Common myeloid progenitor, CD34-positive (primary cell): ENCODE measurements around the gene NTM.

Source experiments
- CTCF ChIA-PET: fragments of 350-600 bp; sonication (Branson Sonifier 250); formaldehyde crosslinking; loops from one replicate; lab custom pipeline; 2021; ENCODE audit warnings: antibody characterized with exemption; lab: Charles Lee
- POLR2A ChIA-PET: fragments of 350-600 bp; sonication (Branson Sonifier 250); formaldehyde crosslinking; loops from one replicate; lab custom pipeline; 2021; ENCODE audit warnings: antibody characterized with exemption; lab: Charles Lee
- DNase-seq, 3 donors: peaks; one replicate each; pipeline versions ENCODE4 v3.0.0 to v3.0.0-alpha.2; 2013
- H3K27ac ChIP-seq, 2 experiments: 1 replicate in 1 of 2; 2 replicates in 1 of 2; pipeline ENCODE4 v1.7.0; 2013; ENCODE audit warnings: inconsistent platforms in 2 of 2, low read length in 2 of 2, mild to moderate bottlenecking in 2 of 2, low read depth in 1 of 2, moderate library complexity in 1 of 2; ENCODE audit not compliant: severe bottlenecking in 2 of 2, insufficient read depth in 1 of 2, poor library complexity in 1 of 2
- H3K27me3 ChIP-seq, 5 experiments: replicated peaks in 2 of 5; 1 replicate in 3 of 5; 2 replicates in 2 of 5; pipeline versions ENCODE4 v1.6.1 to v1.7.0; 2013; ENCODE audit warnings: low read length in 4 of 5, mild to moderate bottlenecking in 2 of 5, moderate library complexity in 2 of 5, inconsistent platforms in 1 of 5; ENCODE audit not compliant: insufficient read depth in 5 of 5, control insufficient read depth in 4 of 5
- H3K36me3 ChIP-seq, 4 experiments: 1 replicate in 2 of 4; 2 replicates in 2 of 4; pipeline versions ENCODE4 v1.6.1 to v1.7.0; 2013; ENCODE audit warnings: low read length in 3 of 4, control low read depth in 1 of 4, mild to moderate bottlenecking in 1 of 4; ENCODE audit not compliant: control insufficient read depth in 4 of 4, insufficient read depth in 4 of 4
- H3K4me1 ChIP-seq, 4 experiments: 1 replicate in 3 of 4; 2 replicates in 1 of 4; pipeline versions ENCODE4 v1.6.1 to v1.7.1; 2013; ENCODE audit warnings: low read length in 3 of 4, mild to moderate bottlenecking in 3 of 4, control low read depth in 1 of 4, inconsistent platforms in 1 of 4, moderate library complexity in 1 of 4; ENCODE audit not compliant: control insufficient read depth in 4 of 4, insufficient read depth in 4 of 4; ENCODE audit errors: control extremely low read depth in 1 of 4
- H3K4me3 ChIP-seq, 7 experiments: 1 replicate in 4 of 7; 2 replicates in 3 of 7; pipeline versions ENCODE4 v1.5.1 to v1.7.0; 2013; ENCODE audit warnings: mild to moderate bottlenecking in 7 of 7, low read length in 6 of 7, moderate library complexity in 6 of 7, inconsistent platforms in 2 of 7, low read depth in 2 of 7, control low read depth in 1 of 7; ENCODE audit not compliant: insufficient read depth in 4 of 7, control insufficient read depth in 1 of 7; ENCODE audit errors: extremely low read depth in 1 of 7
- H3K9me3 ChIP-seq, 5 experiments: 1 replicate in 4 of 5; 2 replicates in 1 of 5; pipeline versions ENCODE4 v1.6.1 to v1.7.1; 2013; ENCODE audit warnings: low read length in 4 of 5, mild to moderate bottlenecking in 2 of 5, inconsistent platforms in 1 of 5, low read depth in 1 of 5, moderate library complexity in 1 of 5; ENCODE audit not compliant: control insufficient read depth in 4 of 5, insufficient read depth in 2 of 5; ENCODE audit errors: control extremely low read depth in 1 of 5
- WGBS: methylation state at CpG from one replicate; pipeline ENCODE4 v1.1.5; 2013; ENCODE audit not compliant: insufficient coverage; 5-methylcytosine and 5-hydroxymethylcytosine counted together

Gene NTM

GRCh38 chr11:131840545-131840944, 470.1 kb downstream of the NTM start:
- DNase-seq = no peak
- H3K27ac ChIP-seq = no peak overlapping the region
- H3K9me3 ChIP-seq = no peaks in the 10 kb centered on the region
- H3K27me3 ChIP-seq = no peaks in the 10 kb centered on the region
- H3K36me3 ChIP-seq = no peaks in the 10 kb centered on the region
- no peak overlapping the region for H3K4me3 ChIP-seq
- POLR2A ChIA-PET = no interaction called here
- CTCF ChIA-PET = interaction anchor here (1.3 to 1.7 kb wide), 2 partner anchors 8 to 10 kb away, joined by 3 to 4 read pairs; no protein-coding TSS in a partner anchor
- WGBS = 38% methylated on average over 3 of the region's 3 CpGs
- peaks cover 0 to 15% (median 12%) of the 10 kb centered on the region in 4 experiments for H3K4me1 ChIP-seq

GRCh38 chr11:131841028-131841427, 470.6 kb downstream of the NTM start:
- H3K4me3 ChIP-seq = no peak overlapping the region

GRCh38 chr11:131841925-131842635, 471.7 kb downstream of the NTM start:
- Histone ChIP-seq H3K4me3 (no peak overlapping the region), H3K4me1 (peaks cover 0 to 15% (median 12%) of the 10 kb centered on the region in 4 experiments), H3K9me3 (no peaks in the 10 kb centered on the region), H3K36me3 (no peaks in the 10 kb centered on the region), H3K27ac (peak overlapping the region in 1 of 2 experiments; percentile 36), H3K27me3 (no peaks in the 10 kb centered on the region)
- 78% methylated on average over 8 of the region's 11 CpGs for WGBS
- POLR2A ChIA-PET = no interaction called here
- peak in 2 of 3 donors; percentile 21 to 34 for DNase-seq
- CTCF ChIA-PET = interaction anchor here (1.3 to 1.5 kb wide), 2 partner anchors 9 to 21 kb away, joined by 3 read pairs; no protein-coding TSS in a partner anchor

More at GRCh38 chr11:131841028-131841427, 470.6 kb downstream of the NTM start:
- H3K27me3 ChIP-seq = no peaks in the 10 kb centered on the region
- POLR2A ChIA-PET = no interaction called here
- peak; percentile 68 to 93 (median 91) for DNase-seq
- H3K9me3 ChIP-seq = no peaks in the 10 kb centered on the region
- H3K27ac ChIP-seq = peak overlapping the region; percentile 36 to 49
- WGBS = no CpG with 5 or more reads among the region's 1 CpG
- H3K36me3 ChIP-seq = no peaks in the 10 kb centered on the region
- CTCF ChIA-PET = interaction anchor here (1.3 to 1.7 kb wide), 2 partner anchors 8 to 10 kb away, joined by 3 to 4 read pairs; no protein-coding TSS in a partner anchor
- H3K4me1 ChIP-seq = peaks cover 0 to 15% (median 12%) of the 10 kb centered on the region in 4 experiments

- no peaks in the 10 kb centered on the region for H3K9me3 ChIP-seq
- CTCF ChIA-PET = interaction anchor here (0.5 kb wide), 1 partner anchor 1346 kb away, joined by 3 read pairs; no protein-coding TSS in a partner anchor
- no peaks in the 10 kb centered on the region for H3K27me3 ChIP-seq
- WGBS = 93% methylated on average over 3 of the region's 4 CpGs
- no peak for DNase-seq
- no peaks in the 10 kb centered on the region for H3K36me3 ChIP-seq
- POLR2A ChIA-PET = no interaction called here
- H3K4me3 ChIP-seq = no peak overlapping the region
- peaks cover 0 to 15% (median 12%) of the 10 kb centered on the region in 4 experiments for H3K4me1 ChIP-seq
- no peak overlapping the region for H3K27ac ChIP-seq
These were observed 474.8 kb downstream of the NTM start for GRCh38 chr11:131845255-131845654.

GRCh38 chr11:131849485-131849884, 479.1 kb downstream of the NTM start:
- Histone ChIP-seq H3K4me3 (no peak overlapping the region), H3K4me1 (peaks cover 0 to 2% (median 0%) of the 10 kb centered on the region in 4 experiments), H3K36me3 (no peaks in the 10 kb centered on the region), H3K27ac (no peak overlapping the region), H3K27me3 (no peaks in the 10 kb centered on the region), H3K9me3 (no peaks in the 10 kb centered on the region)
- ChIA-PET CTCF (interaction anchor here (2.0 kb wide), 1 partner anchor 12 kb away, joined by 4 read pairs; no protein-coding TSS in a partner anchor), POLR2A (no interaction called here)
- WGBS = 83% methylated on average over 2 of the region's 6 CpGs
- DNase-seq = no peak

GRCh38 chr11:131850507-131850906, 480.1 kb downstream of the NTM start:
- no peak overlapping the region for H3K27ac ChIP-seq
- 98% methylated on average over 9 of the region's 9 CpGs for WGBS
- DNase-seq = no peak
- H3K27me3 ChIP-seq = no peaks in the 10 kb centered on the region
- ChIA-PET CTCF (interaction anchor here (1.0 to 2.0 kb wide), 3 partner anchors 10 to 23 kb away, joined by 3 to 4 read pairs (median 4); no protein-coding TSS in a partner anchor), POLR2A (no interaction called here)
- no peaks in the 10 kb centered on the region for H3K9me3 ChIP-seq
- no peak overlapping the region for H3K4me3 ChIP-seq
- no peaks in the 10 kb centered on the region for H3K36me3 ChIP-seq
- peaks cover 0 to 3% (median under 1%) of the 10 kb centered on the region in 4 experiments for H3K4me1 ChIP-seq
